ENCODE measurements around the gene PHKG2. TPM values are rescaled to one million over a fixed set of nuclear protein-coding genes. Genes with fewer than 3 reads are reported as not detected.

The PHKG2 gene
- total RNA-seq, 1 donor from 2014 or later = 15.6 TPM

GRCh38 chr16:30720086-30720485 is 28.1 kb upstream of the PHKG2 start:
- no peaks in the 10 kb centered on the region for H3K27me3 ChIP-seq (ENCODE audit: low read depth)
- no peak for DNase-seq
- peaks cover 5% of the 10 kb centered on the region for H3K4me1 ChIP-seq
- TF ChIP-seq CTCF (IDR thresholded peaks at IDR 0.05; ENCODE audit: borderline replicate concordance) = no peak
- H3K9me3 ChIP-seq (replicated peaks) = no peaks in the 10 kb centered on the region
- no peak overlapping the region for H3K4me3 ChIP-seq
- H3K36me3 ChIP-seq = peaks cover 100% of the 10 kb centered on the region
- intact Hi-C loops (cut with micrococcal nuclease) = no loop called here
- H3K27ac ChIP-seq (replicated peaks) = peak overlapping the region; percentile 6

GRCh38 chr16:30720694-30721093 is 27.5 kb upstream of the PHKG2 start:
- Histone ChIP-seq H3K4me3 (no peak overlapping the region), H3K36me3 (peaks cover 100% of the 10 kb centered on the region), H3K9me3 (replicated peaks) (no peaks in the 10 kb centered on the region)

GRCh38 chr16:30721167-30721566 is 27.1 kb upstream of the PHKG2 start:
- TF ChIP-seq CTCF (IDR thresholded peaks at IDR 0.05; ENCODE audit: borderline replicate concordance) = no peak
- Histone ChIP-seq H3K9me3 (replicated peaks) (no peaks in the 10 kb centered on the region), H3K27me3 (ENCODE audit: low read depth) (no peaks in the 10 kb centered on the region), H3K27ac (replicated peaks) (no peak overlapping the region), H3K4me3 (no peak overlapping the region), H3K36me3 (peaks cover 100% of the 10 kb centered on the region), H3K4me1 (peaks cover 5% of the 10 kb centered on the region)
- intact Hi-C loops (cut with micrococcal nuclease) = no loop called here
- no peak for DNase-seq

More at GRCh38 chr16:30720694-30721093, 27.5 kb upstream of the PHKG2 start:
- DNase-seq = no peak
- H3K4me1 ChIP-seq = peaks cover 5% of the 10 kb centered on the region
- TF ChIP-seq CTCF (IDR thresholded peaks at IDR 0.05; ENCODE audit: borderline replicate concordance) = no peak
- intact Hi-C loops (cut with micrococcal nuclease) = no loop called here
- no peak overlapping the region for H3K27ac ChIP-seq (replicated peaks)
- no peaks in the 10 kb centered on the region for H3K27me3 ChIP-seq (ENCODE audit: low read depth)

GRCh38 chr16:30721606-30722005 is 26.6 kb upstream of the PHKG2 start:
- Histone ChIP-seq H3K27ac (replicated peaks) (no peak overlapping the region), H3K36me3 (peaks cover 99% of the 10 kb centered on the region), H3K9me3 (replicated peaks) (no peaks in the 10 kb centered on the region), H3K4me3 (no peak overlapping the region), H3K27me3 (ENCODE audit: low read depth) (no peaks in the 10 kb centered on the region), H3K4me1 (peaks cover 5% of the 10 kb centered on the region)
- intact Hi-C loops (cut with micrococcal nuclease) = no loop called here
- no peak for TF ChIP-seq CTCF (IDR thresholded peaks at IDR 0.05; ENCODE audit: borderline replicate concordance)
- no peak for DNase-seq

- no peak for DNase-seq
- intact Hi-C loops (cut with micrococcal nuclease) = no loop called here
- Histone ChIP-seq H3K27ac (replicated peaks) (no peak overlapping the region), H3K4me1 (peaks cover 5% of the 10 kb centered on the region), H3K36me3 (peaks cover 95% of the 10 kb centered on the region), H3K27me3 (ENCODE audit: low read depth) (no peaks in the 10 kb centered on the region), H3K4me3 (no peak overlapping the region), H3K9me3 (replicated peaks) (no peaks in the 10 kb centered on the region)
- TF ChIP-seq CTCF (IDR thresholded peaks at IDR 0.05; ENCODE audit: borderline replicate concordance) = peak; percentile 31
Measured at GRCh38 chr16:30722443-30722842, 25.8 kb upstream of the PHKG2 start.

GRCh38 chr16:30722916-30723315 is 25.3 kb upstream of the PHKG2 start:
- Histone ChIP-seq H3K36me3 (peaks cover 91% of the 10 kb centered on the region), H3K4me1 (peaks cover 5% of the 10 kb centered on the region), H3K4me3 (no peak overlapping the region), H3K9me3 (replicated peaks) (no peaks in the 10 kb centered on the region), H3K27me3 (ENCODE audit: low read depth) (no peaks in the 10 kb centered on the region), H3K27ac (replicated peaks) (no peak overlapping the region)
- DNase-seq = no peak
- intact Hi-C loops (cut with micrococcal nuclease) = no loop called here
- no peak for TF ChIP-seq CTCF (IDR thresholded peaks at IDR 0.05; ENCODE audit: borderline replicate concordance)

Measured in left ventricle myocardium inferior (tissue), 1 donor.